T-helper 1 cell treated with Interleukin-12 subunit alpha and Interleukin-12 subunit beta and Interleukin-4 antibody, amounts not matched to agents 30 ng/mL and 1 ng/mL, for 36 hours (primary cell): ENCODE measurements around the gene SHE. TPM values are rescaled to one million over a fixed set of nuclear protein-coding genes. Genes with fewer than 3 reads are reported as not detected.

Experiments
- intact Hi-C: fragments of 100-400 bp; cut with micrococcal nuclease; formaldehyde crosslinking; loops from one replicate; pipeline ENCODE4 v1.15.1; 2024
- total RNA-seq: library from RNA; stranded (reverse); gene quantifications from 2 replicates; pipeline ENCODE4 v1.2.3, GENCODE V29; 2022

SHE gene
- total RNA-seq, 1 donor from 2014 or later = not detected

DNA sequence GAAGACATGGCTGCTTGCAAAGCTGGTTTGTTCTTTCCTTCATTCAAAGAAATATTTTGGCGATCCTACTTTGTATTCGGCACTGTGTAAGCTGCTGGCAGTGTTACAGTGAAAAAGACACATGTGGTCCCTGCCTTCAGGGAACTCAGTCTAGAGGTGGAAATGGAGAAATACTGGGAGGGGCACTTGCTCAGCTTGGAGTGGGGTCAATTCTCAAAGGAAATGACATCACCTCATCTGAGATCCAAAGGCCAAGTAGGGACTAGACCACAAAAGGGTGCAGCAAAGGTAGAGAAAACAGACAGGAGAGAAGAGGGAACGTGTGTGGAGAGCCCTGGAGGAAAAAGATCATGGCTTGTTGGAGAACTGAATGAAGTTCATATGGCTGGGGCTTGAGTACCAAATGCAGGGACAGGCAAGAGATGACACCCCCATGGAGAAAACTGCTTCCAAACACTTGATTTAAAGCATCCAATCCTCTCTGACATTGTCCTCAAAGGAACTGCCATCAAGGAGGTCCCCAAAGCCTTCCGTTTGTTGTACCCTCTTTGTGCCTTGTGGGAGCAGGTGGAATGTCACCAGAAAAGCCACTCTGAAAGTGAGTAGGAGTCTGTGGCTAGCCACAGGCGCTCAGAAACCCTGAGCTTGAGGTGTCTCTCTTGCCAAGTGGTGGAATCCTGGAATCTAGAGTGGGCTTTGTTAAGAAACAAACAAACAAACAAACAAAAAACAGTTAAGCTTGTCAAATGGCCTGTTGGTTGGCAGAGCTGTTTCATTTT, 48.4 kb downstream of the SHE start:
- intact Hi-C loops = no loop called here

DNA sequence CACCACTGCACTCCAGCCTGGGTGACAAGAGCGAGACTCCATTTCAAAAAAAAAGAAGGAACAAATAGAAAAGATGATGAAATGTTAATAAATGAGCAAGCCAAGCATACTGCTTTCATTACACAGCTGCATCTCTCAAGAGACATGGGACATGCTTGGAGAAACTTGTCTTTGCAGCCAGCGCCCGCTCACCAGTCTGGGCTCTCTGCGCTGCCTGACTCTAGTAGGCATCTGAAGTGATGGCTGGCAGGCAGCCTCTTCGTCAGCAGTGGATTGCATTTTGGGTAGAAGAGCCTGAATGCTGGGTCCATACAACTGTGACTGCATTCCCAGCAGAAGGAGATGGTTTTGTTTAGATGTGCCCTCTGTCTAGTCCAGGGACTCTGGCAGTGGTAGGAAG, 49.1 kb downstream of the SHE start:
- intact Hi-C loops = no loop called here

DNA sequence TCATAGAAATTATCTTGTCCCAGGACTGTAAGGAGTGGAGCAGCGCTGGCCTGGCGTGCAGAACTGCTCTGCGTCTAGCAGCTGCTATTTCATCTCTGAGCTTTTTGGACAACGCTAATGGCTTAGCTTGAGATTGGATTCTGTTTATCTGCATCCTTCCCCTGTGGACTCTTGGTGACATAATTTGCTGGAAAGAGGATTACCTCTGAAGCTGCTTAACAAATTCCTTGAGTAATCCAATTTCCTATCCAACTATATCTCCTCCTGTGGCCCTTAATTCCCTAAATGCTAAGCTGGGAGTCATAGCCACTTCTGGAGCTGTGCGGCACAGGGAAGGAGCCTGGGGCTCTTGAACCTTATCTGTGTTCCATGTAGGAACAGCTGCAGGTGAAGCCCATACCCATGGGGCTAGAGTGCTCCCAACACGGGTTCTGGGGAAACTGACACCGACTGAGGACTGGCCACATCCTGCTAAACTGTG, 53.8 kb downstream of the SHE start:
- intact Hi-C loops = no loop called here

DNA sequence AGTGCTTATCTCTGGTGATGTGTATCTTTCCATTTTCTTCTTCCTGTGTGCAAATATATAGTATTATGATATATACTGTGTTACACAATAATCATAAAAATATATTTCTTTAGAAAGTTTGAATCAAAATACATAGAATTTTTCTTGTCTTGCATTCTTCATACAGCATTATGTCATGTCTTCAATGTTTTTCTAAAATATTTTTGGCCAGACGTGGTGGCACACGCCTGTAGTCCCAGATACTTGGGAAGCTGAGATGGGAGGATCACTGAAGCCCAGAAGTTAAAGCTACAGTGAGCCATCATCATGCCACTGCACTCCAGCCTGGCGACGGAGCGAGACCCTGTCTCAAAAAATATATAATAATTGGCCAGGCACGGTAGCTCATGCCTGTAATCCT, 55.4 kb downstream of the SHE start:
- intact Hi-C loops = no loop called here

DNA sequence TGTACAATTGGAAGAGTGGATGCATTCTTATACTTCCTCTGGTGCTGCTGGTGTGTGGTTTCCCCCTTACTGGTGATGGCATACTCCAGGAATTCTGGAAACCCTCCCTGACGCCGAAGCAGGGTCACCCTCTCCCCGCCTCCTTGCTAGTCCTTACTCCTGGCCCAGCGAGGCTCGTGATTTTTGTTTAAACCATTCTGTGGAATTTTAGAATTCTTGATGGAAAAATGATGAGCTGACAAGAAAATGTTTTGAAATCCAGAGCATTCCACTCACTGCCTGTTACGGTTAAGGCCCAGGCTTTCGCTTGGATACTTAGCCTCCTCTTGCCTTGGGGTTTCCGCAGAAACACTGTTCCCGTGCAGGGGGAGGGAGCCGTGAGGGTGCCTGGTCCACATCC, 55.9 kb downstream of the SHE start:
- intact Hi-C loops = no loop called here

DNA sequence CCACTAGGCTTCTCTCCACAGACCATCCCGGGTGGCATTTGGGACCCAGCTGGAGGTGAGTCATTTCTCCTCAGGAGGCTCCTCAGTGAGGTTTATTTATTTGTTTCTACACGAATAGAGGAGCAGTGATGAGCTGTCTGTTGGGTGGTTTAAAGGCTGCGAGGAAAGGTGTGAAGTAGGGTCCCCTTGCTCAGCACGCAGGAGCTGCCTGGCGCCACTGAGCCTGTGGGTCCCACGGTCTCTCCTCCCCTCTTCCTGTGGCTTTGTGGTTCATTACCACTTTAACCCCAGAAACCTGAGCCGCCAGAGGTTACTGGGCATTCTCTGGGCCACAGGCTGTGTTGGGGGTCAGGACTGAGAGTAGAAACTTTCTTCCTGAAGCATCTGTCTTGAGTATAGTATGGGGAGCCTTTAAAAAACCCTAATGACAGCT, 57.2 kb downstream of the SHE start:
- intact Hi-C loops = no loop called here

DNA sequence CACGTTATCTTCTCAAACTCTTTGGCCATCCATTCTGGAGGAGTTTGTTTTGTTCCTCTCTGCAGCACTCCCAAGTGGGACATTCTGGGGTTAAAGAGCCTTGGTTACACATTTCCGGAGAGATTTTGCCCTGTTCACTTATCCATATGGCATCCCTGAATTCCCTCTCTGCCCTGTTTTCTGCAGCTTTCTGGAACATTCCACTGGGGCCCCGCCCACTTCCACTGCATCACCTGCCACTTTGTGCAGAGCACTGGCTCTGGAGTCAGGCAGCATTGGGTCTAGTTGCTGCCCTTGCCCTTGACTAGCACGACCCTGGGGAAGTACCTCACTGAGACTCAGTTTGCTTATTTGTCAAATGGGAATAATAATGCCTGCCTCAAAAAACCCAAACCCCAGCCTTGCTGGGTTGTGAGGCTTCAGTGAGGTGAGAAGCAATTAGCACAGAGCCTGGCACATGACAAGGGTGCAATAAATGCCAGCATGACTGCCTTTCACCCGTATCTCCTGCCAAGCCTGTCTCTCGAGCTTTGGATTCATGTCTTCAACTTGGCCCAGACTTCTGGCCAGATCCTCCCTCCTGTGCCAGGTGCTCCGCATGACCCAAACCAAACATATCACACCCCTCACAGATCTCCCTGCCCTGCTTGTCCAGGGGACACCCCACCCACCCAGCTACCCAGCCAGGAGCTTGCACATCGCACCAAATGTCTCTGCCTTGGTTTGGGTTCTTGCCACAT, 58.8 kb downstream of the SHE start:
- intact Hi-C loops = no loop called here

DNA sequence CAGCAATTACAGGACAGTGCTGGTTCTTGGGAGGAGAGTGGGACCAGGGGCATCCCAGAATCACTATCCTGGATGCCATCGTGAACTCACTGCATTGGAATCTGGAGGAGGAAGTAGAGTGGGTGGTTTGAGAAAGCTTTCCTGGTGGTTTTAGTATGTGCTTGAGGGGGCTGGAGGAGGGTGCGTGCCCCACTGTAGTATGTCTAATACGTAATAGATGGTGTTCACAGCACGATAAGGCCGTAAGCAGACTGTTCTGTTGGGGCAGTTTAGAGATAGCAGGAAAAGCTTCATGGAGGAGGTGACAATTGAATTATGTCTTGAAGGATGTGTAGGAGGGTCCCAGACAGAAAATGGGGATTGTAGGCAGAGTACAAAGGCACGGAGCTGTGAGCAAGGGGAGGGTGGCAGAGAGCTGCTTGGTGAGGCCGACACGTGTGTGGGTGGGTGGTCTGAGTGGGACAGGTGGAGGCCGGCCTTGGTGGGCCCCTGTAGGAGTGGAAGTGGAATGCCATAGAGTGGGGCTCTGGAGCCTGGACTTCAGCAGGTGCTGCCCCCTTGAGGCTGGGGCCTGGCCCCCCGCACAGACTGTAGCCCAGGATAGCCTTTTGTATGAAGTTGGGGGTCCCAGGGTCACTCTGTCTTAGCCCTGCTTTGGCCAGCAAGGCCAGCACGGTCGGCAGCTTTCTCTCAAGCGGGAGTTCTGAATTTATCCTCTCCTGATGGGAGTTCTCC, 60.0 kb downstream of the SHE start:
- intact Hi-C loops = no loop called here

DNA sequence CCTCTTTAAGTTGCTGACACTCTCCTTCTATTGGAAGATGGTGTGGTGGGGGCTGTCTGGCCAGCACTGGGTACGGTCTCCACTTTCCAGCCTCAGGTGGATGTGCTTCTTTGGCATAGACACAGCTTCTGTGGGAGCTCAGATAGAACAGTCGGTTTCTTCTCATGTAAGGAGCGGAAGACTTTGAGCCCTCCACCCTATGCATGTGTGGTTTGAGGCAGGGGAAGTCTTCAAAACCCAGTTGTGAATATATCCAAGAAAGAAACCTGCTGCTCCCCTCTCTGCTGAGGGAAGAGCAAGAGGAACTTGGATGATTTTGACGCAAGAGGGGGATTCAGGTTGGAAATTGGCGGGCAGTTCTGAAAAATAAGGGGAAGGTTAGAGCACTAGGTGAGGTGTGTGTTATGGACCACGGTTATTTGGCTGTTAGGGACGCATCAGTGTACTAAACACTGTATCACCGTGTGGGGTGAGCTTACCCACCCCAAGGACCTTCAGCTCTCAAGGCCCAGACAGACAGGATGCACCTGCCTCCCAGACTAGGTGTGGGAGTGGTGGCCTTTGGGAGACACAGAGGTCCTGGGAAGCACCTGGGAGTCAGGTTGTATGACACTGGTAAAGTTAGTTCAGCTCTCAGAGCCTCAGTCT, 60.8 kb downstream of the SHE start:
- intact Hi-C loops = no loop called here

DNA sequence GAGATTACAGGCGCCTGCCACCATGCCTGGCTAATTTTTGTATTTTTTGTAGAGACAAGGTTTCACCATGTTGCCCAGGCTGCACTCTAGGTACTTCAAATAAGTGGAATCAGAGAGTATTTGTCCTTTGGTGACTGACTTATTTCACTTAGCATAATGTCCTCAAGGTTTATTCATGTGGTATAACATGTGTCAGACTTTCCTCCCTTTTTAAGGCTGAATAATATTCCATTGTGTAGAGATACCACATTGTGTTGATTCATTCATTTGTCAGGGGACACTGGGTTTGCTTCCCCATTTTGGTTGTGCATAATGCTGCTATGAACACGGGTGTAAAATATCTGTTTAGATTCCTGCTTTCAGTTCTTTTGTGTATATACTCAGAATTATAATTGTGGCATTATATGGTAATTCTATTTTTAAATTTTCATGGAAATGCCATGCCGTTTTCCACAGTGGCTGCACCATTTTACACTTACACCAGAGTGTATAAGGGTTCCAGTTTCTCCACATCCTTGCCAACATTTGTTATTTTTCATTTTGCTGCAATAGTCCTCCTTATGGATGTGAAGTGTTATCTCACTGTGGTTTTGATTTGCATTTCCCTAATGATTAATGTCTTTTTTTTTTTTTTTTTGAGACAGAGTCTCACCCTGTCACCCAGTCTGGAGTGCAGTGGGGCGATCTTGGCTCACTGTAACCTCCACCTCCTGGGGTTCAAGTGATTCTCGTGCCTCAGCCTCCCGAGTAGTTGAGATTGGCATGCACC, 62.0 kb downstream of the SHE start:
- intact Hi-C loops = no loop called here

DNA sequence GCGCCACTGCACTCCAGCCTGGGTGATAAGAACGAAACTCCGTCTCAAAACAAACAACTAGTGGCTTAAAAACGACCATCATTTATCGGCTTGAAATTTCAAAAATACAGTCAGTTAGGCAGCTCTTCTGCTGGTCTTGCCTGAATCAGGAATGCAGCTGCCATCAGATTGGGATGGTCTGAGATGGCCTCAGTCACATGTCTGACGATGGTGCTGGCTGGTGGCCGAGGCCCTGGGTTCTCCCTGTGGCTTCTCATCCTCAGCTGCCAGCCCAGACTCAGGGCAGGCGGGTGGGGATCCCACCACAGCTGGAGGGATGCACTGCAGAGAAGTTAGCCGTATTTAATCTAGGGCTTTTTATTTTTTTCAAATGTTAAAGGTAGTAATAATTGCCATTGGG, 65.8 kb downstream of the SHE start:
- intact Hi-C loops = no loop called here

DNA sequence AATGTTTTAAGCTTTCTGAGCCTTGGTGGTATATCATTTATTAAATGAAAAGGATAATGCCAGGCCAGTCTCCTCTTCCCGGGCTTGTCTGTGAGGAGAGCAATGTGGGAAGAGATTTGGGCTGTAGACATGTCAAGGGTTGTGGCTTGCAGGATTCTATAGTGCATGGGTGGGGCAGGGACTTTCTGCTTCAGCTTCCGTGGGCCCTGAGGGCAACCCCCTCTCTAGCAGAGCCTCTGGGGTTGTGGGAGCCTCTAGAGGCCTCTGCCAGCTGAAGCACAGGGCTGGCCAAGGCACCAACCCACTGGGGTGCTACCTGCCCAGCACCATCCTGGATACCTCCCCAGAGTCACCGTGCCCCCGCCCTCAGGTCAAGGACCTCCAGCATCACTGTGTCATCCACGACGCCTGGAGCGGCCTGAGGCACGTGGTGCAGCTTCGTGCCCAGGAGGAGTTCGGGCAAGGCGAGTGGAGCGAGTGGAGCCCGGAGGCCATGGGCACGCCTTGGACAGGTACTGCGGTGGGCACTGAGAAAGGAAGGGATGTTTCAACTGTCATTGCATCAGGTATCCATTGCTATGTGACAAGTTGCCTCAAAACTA, 66.5 kb downstream of the SHE start:
- intact Hi-C loops = no loop called here

DNA sequence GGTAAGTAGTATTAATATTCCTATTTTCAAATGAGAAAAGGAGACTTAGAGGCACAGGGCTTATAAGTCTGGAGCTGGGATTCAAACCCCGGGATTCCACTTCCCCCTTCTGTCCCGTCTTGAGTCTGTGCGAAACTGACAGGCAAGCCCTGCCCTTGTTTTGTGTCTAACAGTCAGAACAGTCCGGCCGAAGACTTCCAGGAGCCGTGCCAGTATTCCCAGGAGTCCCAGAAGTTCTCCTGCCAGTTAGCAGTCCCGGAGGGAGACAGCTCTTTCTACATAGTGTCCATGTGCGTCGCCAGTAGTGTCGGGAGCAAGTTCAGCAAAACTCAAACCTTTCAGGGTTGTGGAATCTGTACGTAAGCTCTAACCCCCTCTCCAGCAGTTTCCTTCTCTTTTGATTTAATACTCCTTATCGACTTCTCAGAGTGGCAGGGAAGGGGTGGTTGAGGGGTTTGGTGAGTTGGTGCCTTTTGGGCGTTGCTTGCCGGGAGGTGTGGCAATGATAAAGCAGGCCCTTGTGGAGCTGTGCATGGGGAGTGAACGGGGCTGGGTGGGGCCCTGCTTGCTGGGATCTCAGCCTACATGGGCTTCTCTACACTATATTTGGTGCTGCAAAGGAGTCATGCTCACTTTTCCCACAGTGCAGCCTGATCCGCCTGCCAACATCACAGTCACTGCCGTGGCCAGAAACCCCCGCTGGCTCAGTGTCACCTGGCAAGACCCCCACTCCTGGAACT, 67.7 kb downstream of the SHE start:
- intact Hi-C loops = no loop called here

DNA sequence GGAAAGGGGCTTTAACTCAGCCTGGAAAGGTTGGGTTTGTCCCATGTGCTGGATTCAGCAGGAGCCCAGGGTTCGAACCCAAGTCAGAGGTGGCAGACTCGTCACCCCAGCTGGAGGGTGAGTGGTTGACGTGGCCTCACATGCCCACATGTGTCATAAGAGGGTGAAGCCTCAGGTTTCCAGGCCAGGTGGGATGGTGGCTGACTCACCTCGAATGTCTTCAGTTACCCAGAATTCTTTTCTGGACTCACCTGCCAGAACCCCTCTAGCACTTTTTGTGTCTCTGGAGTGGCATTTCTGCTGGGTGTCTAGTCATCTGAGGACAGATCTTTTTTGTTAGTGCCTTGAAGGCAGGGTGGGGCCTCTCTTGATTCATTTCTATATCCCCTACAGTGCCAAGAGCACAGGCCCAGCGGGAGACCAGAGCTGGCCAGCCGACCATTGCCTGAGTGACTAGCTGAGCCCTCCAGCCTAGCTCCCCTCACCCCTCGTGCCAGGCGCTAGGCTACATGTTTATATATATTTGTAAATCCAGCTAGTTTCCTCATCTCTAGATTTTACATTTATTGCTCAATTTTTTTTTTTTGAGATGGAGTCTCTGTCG, 68.9 kb downstream of the SHE start:
- intact Hi-C loops = no loop called here

DNA sequence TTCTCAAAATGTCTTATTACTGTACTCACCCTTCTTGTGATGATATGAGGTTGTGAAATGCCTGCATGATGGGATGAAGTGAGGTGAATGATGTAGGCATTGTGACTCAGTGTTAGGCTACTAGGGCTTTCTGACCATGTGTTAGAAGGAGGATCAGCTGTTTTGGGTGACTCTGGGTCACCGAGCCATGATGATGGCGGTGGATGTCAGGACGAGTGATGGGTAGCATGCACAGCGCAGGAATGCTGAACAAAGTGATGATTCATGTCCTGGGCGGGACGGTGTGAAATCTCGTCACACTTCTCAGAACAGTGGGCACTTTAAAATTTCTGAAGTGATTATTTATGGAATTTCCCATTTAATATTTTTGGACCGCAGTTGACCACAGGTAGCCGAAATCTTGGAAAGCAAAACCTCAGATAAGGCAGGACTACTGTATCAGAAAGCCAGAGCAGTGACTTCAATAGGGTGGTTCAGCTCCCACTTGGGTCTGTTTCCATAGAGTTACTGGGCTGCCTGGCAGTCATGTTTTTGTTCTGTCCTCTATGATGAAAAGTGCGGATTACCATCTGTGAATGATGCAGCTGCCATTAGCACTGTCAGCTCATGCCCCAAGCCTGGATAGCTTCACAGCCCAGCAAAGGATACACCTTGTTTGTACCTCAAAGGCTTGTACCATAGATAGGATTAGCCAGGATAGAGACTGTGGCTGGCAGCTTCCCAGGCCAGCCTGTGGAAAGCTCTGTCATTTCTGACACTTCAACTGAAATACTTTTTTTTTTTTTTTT, 70.4 kb downstream of the SHE start:
- intact Hi-C loops = no loop called here

DNA sequence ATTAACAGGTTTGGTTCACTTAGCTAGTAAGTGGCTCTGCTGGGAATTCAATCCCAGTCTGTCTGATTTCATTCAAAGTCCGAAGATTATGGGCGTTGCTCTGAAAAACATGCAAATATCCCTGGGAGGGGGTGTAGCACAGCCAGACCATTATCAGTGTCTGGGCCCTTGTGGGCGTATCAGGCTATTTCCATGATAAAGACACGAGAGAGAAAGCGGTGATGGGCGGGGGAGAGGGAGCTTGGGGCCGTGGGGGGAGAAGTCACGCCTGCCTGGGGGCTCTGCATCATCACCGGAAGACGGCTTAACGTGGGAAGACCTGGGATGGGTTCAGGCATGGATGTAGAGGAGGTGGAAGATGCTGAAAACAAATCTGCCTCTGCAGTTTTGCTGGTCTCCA, 71.3 kb downstream of the SHE start:
- intact Hi-C loops = no loop called here

DNA sequence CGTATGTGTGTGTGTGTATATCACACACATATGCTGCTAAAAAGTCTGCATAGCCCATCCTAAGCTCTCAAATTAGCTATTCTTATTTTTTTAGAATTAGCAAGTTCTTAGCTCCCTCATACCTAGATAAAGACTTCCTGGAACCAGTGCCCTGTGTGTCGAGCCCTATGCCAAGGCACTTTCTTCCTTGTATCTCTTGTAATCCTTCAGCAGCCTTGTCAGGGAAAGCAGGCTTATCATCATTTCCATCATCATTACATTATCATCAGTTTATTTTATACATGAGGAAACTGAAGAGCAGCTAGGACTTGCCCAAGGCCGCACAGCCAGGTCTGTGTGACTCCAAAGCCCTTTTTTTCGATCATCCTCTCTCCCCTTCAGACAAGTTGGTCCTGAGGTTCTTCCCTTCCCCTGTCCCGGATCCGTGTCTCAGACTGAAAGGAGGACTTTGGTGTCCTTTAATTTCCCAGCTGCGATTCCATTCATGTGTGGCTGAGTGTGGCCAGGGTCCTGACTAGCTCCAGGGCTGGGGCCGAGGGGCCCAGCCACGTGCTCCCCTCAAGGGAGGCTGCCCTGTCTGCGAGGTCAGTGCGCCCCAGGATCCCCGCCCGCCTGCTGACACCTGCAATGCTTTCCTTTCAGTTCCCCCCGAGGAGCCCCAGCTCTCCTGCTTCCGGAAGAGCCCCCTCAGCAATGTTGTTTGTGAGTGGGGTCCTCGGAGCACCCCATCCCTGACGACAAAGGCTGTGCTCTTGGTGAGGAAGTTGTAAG, 72.2 kb downstream of the SHE start:
- intact Hi-C loops = no loop called here
